OCI-LY3 (cell line): ENCODE measurements around the gene ITFG1.

Experiments
- CTCF ChIP-seq: fragments of 200-600, 300-600 bp; sonication (generic); IDR thresholded peaks from 2 replicates; pipeline ENCODE4 v1.5.1; 2014; ENCODE audit warnings: antibody characterized with exemption, low read length, low read depth
- EZH2phosphoT487 ChIP-seq: fragments of 200-600 bp; shearing (Covaris generic); IDR thresholded peaks from 2 replicates; pipeline ENCODE4 v1.6.1; 2018; ENCODE audit warnings: antibody characterized with exemption, mixed run types, low read depth

- no peak for TF ChIP-seq CTCF
- TF ChIP-seq EZH2phosphoT487 = no peak
Observed at GRCh38 chr16:47459603-47460002, 1.3 kb downstream of the ITFG1 start.
